ENCODE measurements around the gene ACRBP.

DNA sequence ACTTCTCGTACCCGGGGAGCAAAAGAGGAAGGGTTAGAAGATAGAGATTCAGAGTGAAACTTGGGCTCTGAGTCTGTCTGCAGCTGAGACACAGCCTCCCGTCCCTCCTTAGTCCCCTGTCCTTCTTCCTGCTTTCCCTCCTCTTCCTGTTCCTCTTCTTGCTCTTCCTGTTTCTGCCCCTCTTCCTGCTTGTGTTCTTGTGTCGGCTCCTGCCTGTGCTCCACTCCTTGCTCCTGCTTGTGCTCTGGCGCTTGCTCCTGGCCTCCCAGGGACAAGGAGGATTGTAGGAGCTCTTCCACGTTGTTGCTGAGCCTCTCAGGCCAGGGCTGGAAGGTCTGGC is 3.0 kb downstream of the ACRBP start:
- TF ChIP-seq, protein P1, sequence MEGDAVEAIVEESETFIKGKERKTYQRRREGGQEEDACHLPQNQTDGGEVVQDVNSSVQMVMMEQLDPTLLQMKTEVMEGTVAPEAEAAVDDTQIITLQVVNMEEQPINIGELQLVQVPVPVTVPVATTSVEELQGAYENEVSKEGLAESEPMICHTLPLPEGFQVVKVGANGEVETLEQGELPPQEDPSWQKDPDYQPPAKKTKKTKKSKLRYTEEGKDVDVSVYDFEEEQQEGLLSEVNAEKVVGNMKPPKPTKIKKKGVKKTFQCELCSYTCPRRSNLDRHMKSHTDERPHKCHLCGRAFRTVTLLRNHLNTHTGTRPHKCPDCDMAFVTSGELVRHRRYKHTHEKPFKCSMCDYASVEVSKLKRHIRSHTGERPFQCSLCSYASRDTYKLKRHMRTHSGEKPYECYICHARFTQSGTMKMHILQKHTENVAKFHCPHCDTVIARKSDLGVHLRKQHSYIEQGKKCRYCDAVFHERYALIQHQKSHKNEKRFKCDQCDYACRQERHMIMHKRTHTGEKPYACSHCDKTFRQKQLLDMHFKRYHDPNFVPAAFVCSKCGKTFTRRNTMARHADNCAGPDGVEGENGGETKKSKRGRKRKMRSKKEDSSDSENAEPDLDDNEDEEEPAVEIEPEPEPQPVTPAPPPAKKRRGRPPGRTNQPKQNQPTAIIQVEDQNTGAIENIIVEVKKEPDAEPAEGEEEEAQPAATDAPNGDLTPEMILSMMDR (IDR thresholded peaks at IDR 0.05 in 4 of 5, conservative IDR thresholded peaks at IDR 0.05 in 1 of 5), result no peak
- no peak for TF ChIP-seq POLR2A (IDR thresholded peaks at IDR 0.05)
